Measurements from ENCODE around the gene YWHAB.

GRCh38 chr20:44841955-44842354 lies 43.5 kb upstream of the YWHAB start:
- TF ChIP-seq, protein P1, sequence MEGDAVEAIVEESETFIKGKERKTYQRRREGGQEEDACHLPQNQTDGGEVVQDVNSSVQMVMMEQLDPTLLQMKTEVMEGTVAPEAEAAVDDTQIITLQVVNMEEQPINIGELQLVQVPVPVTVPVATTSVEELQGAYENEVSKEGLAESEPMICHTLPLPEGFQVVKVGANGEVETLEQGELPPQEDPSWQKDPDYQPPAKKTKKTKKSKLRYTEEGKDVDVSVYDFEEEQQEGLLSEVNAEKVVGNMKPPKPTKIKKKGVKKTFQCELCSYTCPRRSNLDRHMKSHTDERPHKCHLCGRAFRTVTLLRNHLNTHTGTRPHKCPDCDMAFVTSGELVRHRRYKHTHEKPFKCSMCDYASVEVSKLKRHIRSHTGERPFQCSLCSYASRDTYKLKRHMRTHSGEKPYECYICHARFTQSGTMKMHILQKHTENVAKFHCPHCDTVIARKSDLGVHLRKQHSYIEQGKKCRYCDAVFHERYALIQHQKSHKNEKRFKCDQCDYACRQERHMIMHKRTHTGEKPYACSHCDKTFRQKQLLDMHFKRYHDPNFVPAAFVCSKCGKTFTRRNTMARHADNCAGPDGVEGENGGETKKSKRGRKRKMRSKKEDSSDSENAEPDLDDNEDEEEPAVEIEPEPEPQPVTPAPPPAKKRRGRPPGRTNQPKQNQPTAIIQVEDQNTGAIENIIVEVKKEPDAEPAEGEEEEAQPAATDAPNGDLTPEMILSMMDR (IDR thresholded peaks at IDR 0.05; ENCODE audit: poor library complexity): no peak
- no peak for TF ChIP-seq EZH2 (IDR thresholded peaks at IDR 0.05; ENCODE audit: borderline replicate concordance)

Data from hepatocyte (in vitro differentiated cells).